ENCODE data around the gene ATP1A4. TPM values are rescaled to one million over a fixed set of nuclear protein-coding genes. Genes with fewer than 3 reads are reported as not detected.

The ATP1A4 gene
- total and polyA plus RNA-seq, 2 donors (not counting 1 experiment from before 2014, with no cell fraction given) = not detected

- no peaks in the 10 kb centered on the region for H3K9me3 ChIP-seq (ENCODE audit: control insufficient read depth, insufficient read depth, low read depth, low read length)
- no peak overlapping the region for H3K27ac ChIP-seq (ENCODE audit: insufficient read depth, low read length)
- H4K20me1 ChIP-seq (ENCODE audit: control insufficient read depth, extremely low read depth, insufficient read depth, low read length) = peaks cover 2% of the 10 kb centered on the region
- H3K36me3 ChIP-seq (ENCODE audit: control insufficient read depth, insufficient read depth, low read length) = no peaks in the 10 kb centered on the region
- H3K27me3 ChIP-seq (ENCODE audit: control insufficient read depth, insufficient read depth, low read length) = peaks cover 4% of the 10 kb centered on the region
- H3K79me2 ChIP-seq (ENCODE audit: control insufficient read depth, insufficient read depth, low read length) = no peaks in the 10 kb centered on the region
- no peak overlapping the region for H3K4me2 ChIP-seq (ENCODE audit: extremely low read depth, insufficient read depth, low read length)
- TF ChIP-seq CTCF (conservative IDR thresholded peaks at IDR 0.05 in 1 of 2, IDR thresholded peaks at IDR 0.05 in 1 of 2; ENCODE audit: low read depth in 1 of 2, low read length in 2 of 2) = no peak
- no peak for TF ChIP-seq EZH2 (IDR thresholded peaks at IDR 0.05; ENCODE audit: low read length, missing control alignments)
- no peak overlapping the region for H3K9ac ChIP-seq (ENCODE audit: insufficient read depth, low read length)
- no peaks in the 10 kb centered on the region for H3K4me1 ChIP-seq (ENCODE audit: control insufficient read depth, extremely low read depth, insufficient read depth, low read length)
- DNase-seq (ENCODE audit: low read depth in 2 of 2) = no peak
- H3K4me3 ChIP-seq (replicated peaks in 1 of 4; ENCODE audit: control extremely low read depth in 1 of 4, insufficient read depth in 1 of 4, low read depth in 3 of 4, low read length in 4 of 4) = no peak overlapping the region
- H2AFZ ChIP-seq (ENCODE audit: low read length) = no peak overlapping the region
Observed at GRCh38 chr1:160177231-160177630, 25.8 kb downstream of the ATP1A4 start.

GRCh38 chr1:160177667-160178066 is 26.3 kb downstream of the ATP1A4 start:
- no peak overlapping the region for H2AFZ ChIP-seq (ENCODE audit: low read length)
- no peak for DNase-seq (ENCODE audit: low read depth in 2 of 2)
- H3K4me2 ChIP-seq (ENCODE audit: extremely low read depth, insufficient read depth, low read length) = no peak overlapping the region

GRCh38 chr1:160178731-160179130 is 27.3 kb downstream of the ATP1A4 start:
- H3K27me3 ChIP-seq (ENCODE audit: control insufficient read depth, insufficient read depth, low read length) = peaks cover 4% of the 10 kb centered on the region
- no peak overlapping the region for H3K4me3 ChIP-seq (replicated peaks in 1 of 4; ENCODE audit: control extremely low read depth in 1 of 4, insufficient read depth in 1 of 4, low read depth in 3 of 4, low read length in 4 of 4)
- no peaks in the 10 kb centered on the region for H3K4me1 ChIP-seq (ENCODE audit: control insufficient read depth, extremely low read depth, insufficient read depth, low read length)
- DNase-seq (ENCODE audit: low read depth in 2 of 2) = no peak
- no peaks in the 10 kb centered on the region for H3K9me3 ChIP-seq (ENCODE audit: control insufficient read depth, insufficient read depth, low read depth, low read length)
- H3K79me2 ChIP-seq (ENCODE audit: control insufficient read depth, insufficient read depth, low read length) = no peaks in the 10 kb centered on the region
- TF ChIP-seq CTCF (conservative IDR thresholded peaks at IDR 0.05 in 1 of 2, IDR thresholded peaks at IDR 0.05 in 1 of 2; ENCODE audit: low read depth in 1 of 2, low read length in 2 of 2) (no peak), EZH2 (IDR thresholded peaks at IDR 0.05; ENCODE audit: low read length, missing control alignments) (no peak)
- H3K27ac ChIP-seq (ENCODE audit: insufficient read depth, low read length) = no peak overlapping the region
- no peak overlapping the region for H3K9ac ChIP-seq (ENCODE audit: insufficient read depth, low read length)
- H2AFZ ChIP-seq (ENCODE audit: low read length) = no peak overlapping the region
- no peaks in the 10 kb centered on the region for H3K36me3 ChIP-seq (ENCODE audit: control insufficient read depth, insufficient read depth, low read length)
- peaks cover 2% of the 10 kb centered on the region for H4K20me1 ChIP-seq (ENCODE audit: control insufficient read depth, extremely low read depth, insufficient read depth, low read length)
- H3K4me2 ChIP-seq (ENCODE audit: extremely low read depth, insufficient read depth, low read length) = no peak overlapping the region

More at GRCh38 chr1:160177667-160178066, 26.3 kb downstream of the ATP1A4 start:
- H3K79me2 ChIP-seq (ENCODE audit: control insufficient read depth, insufficient read depth, low read length) = no peaks in the 10 kb centered on the region
- TF ChIP-seq EZH2 (IDR thresholded peaks at IDR 0.05; ENCODE audit: low read length, missing control alignments) = no peak
- TF ChIP-seq CTCF (conservative IDR thresholded peaks at IDR 0.05 in 1 of 2, IDR thresholded peaks at IDR 0.05 in 1 of 2; ENCODE audit: low read depth in 1 of 2, low read length in 2 of 2) = no peak
- no peak overlapping the region for H3K27ac ChIP-seq (ENCODE audit: insufficient read depth, low read length)
- H3K9me3 ChIP-seq (ENCODE audit: control insufficient read depth, insufficient read depth, low read depth, low read length) = no peaks in the 10 kb centered on the region
- peaks cover 2% of the 10 kb centered on the region for H4K20me1 ChIP-seq (ENCODE audit: control insufficient read depth, extremely low read depth, insufficient read depth, low read length)
- H3K9ac ChIP-seq (ENCODE audit: insufficient read depth, low read length) = no peak overlapping the region
- H3K4me1 ChIP-seq (ENCODE audit: control insufficient read depth, extremely low read depth, insufficient read depth, low read length) = no peaks in the 10 kb centered on the region
- H3K4me3 ChIP-seq (replicated peaks in 1 of 4; ENCODE audit: control extremely low read depth in 1 of 4, insufficient read depth in 1 of 4, low read depth in 3 of 4, low read length in 4 of 4) = no peak overlapping the region
- no peaks in the 10 kb centered on the region for H3K36me3 ChIP-seq (ENCODE audit: control insufficient read depth, insufficient read depth, low read length)
- peaks cover 4% of the 10 kb centered on the region for H3K27me3 ChIP-seq (ENCODE audit: control insufficient read depth, insufficient read depth, low read length)

All from fibroblast of lung (primary cell).